H9 (cell line): ENCODE results near the gene CMYA5. TPM values are rescaled to one million over a fixed set of nuclear protein-coding genes. Genes with fewer than 3 reads are reported as not detected.

Experiments used
- DNase-seq: peaks from one replicate; pipeline ENCODE4 v3.0.0-alpha.2; 2017
- H2AFZ ChIP-seq: one replicate; pipeline ENCODE4 v1.6.1; 2013; ENCODE audit warnings: mild to moderate bottlenecking, low read length, control low read depth, moderate library complexity
- H2AK5ac ChIP-seq: 2 replicates; pipeline ENCODE4 v1.6.1; 2013; ENCODE audit warnings: low read length, control low read depth, mixed read lengths; ENCODE audit not compliant: insufficient read length
- H2BK120ac ChIP-seq: one replicate; pipeline ENCODE4 v1.6.1; 2013; ENCODE audit warnings: low read depth, mild to moderate bottlenecking, low read length, control low read depth, inconsistent platforms; ENCODE audit not compliant: poor library complexity, severe bottlenecking
- H2BK12ac ChIP-seq: 2 replicates; pipeline ENCODE4 v1.6.1; 2013; ENCODE audit warnings: low read length, control low read depth, mixed read lengths, low read depth; ENCODE audit not compliant: insufficient read length
- H2BK15ac ChIP-seq: 2 replicates; pipeline ENCODE4 v1.6.1; 2013; ENCODE audit warnings: low read depth, low read length, control low read depth
- H2BK20ac ChIP-seq: one replicate; pipeline ENCODE4 v1.6.1; 2013; ENCODE audit warnings: low read depth, mild to moderate bottlenecking, low read length, control low read depth, inconsistent platforms; ENCODE audit not compliant: poor library complexity, severe bottlenecking
- H2BK5ac ChIP-seq: 2 replicates; pipeline ENCODE4 v1.6.1; 2013; ENCODE audit warnings: low read length, control low read depth, mixed read lengths; ENCODE audit not compliant: insufficient read length
- H3K14ac ChIP-seq: 2 replicates; pipeline ENCODE4 v1.6.1; 2013; ENCODE audit warnings: low read length, control low read depth; ENCODE audit not compliant: insufficient read depth
- H3K18ac ChIP-seq: 2 replicates; pipeline ENCODE4 v1.6.1; 2013; ENCODE audit warnings: low read depth, mild to moderate bottlenecking, mixed read lengths, low read length, control low read depth; ENCODE audit not compliant: insufficient read length
- H3K23ac ChIP-seq: 2 replicates; pipeline ENCODE4 v1.6.1; 2013; ENCODE audit warnings: low read length, control low read depth, mixed read lengths, low read depth; ENCODE audit not compliant: insufficient read length
- H3K23me2 ChIP-seq: 2 replicates; pipeline ENCODE4 v1.6.1; 2013; ENCODE audit warnings: low read depth, mild to moderate bottlenecking, mixed read lengths, low read length, control low read depth; ENCODE audit not compliant: insufficient read length, poor library complexity, severe bottlenecking
- H3K27ac ChIP-seq: 2 replicates; pipeline ENCODE4 v1.5.1; 2013; ENCODE audit warnings: low read length, control low read depth, mixed read lengths, low read depth; ENCODE audit not compliant: insufficient read length
- H3K27me3 ChIP-seq: 2 replicates; pipeline ENCODE4 v1.6.1; 2013; ENCODE audit warnings: low read length, control low read depth, inconsistent platforms; ENCODE audit not compliant: insufficient read depth
- H3K4ac ChIP-seq: 2 replicates; pipeline ENCODE4 v1.6.1; 2013; ENCODE audit warnings: low read depth, mild to moderate bottlenecking, control low read depth, inconsistent platforms, low read length, moderate library complexity
- H3K4me1 ChIP-seq: 2 replicates; pipeline ENCODE4 v1.6.1; 2013; ENCODE audit warnings: low read length, control low read depth, inconsistent platforms; ENCODE audit not compliant: insufficient read depth
- H3K4me2 ChIP-seq: 2 replicates; pipeline ENCODE4 v1.6.1; 2013; ENCODE audit warnings: low read length, control low read depth, mixed read lengths; ENCODE audit not compliant: insufficient read length, insufficient read depth
- H3K56ac ChIP-seq: 2 replicates; pipeline ENCODE4 v1.6.1; 2013; ENCODE audit warnings: low read depth, mild to moderate bottlenecking, mixed read lengths, low read length, control low read depth; ENCODE audit not compliant: insufficient read length
- H3K79me1 ChIP-seq: 2 replicates; pipeline ENCODE4 v1.6.1; 2013; ENCODE audit warnings: low read depth, mild to moderate bottlenecking, moderate library complexity, low read length, control low read depth, inconsistent platforms; ENCODE audit not compliant: insufficient read depth, poor library complexity, severe bottlenecking
- H3K79me2 ChIP-seq: 2 replicates; pipeline ENCODE4 v1.6.1; 2013; ENCODE audit warnings: low read length, control low read depth, inconsistent platforms; ENCODE audit not compliant: insufficient read depth
- H3K9ac ChIP-seq: 2 replicates; pipeline ENCODE4 v1.6.1; 2013; ENCODE audit warnings: low read length, control low read depth, mixed read lengths; ENCODE audit not compliant: insufficient read length; ENCODE audit errors: extremely low read depth
- H3K9me3 ChIP-seq: one replicate; pipeline ENCODE4 v1.6.1; 2013; ENCODE audit warnings: low read depth, low read length, inconsistent platforms; ENCODE audit not compliant: control insufficient read depth
- H3T11ph ChIP-seq: one replicate; pipeline ENCODE4 v1.6.1; 2013; ENCODE audit warnings: mild to moderate bottlenecking, low read length, control low read depth, inconsistent platforms
- H4K20me1 ChIP-seq: one replicate; pipeline ENCODE4 v1.6.1; 2013; ENCODE audit not compliant: control insufficient read depth, insufficient read length, insufficient read depth
- H4K5ac ChIP-seq: 2 replicates; pipeline ENCODE4 v1.6.1; 2013; ENCODE audit warnings: low read depth, mild to moderate bottlenecking, mixed read lengths, low read length, control low read depth; ENCODE audit not compliant: insufficient read length
- H4K8ac ChIP-seq: replicated peaks from 2 replicates; pipeline ENCODE4 v1.6.1; 2013; ENCODE audit warnings: low read length, control low read depth, mixed read lengths, low read depth; ENCODE audit not compliant: insufficient read length
- H4K91ac ChIP-seq: 2 replicates; pipeline ENCODE4 v1.6.1; 2013; ENCODE audit warnings: low read depth, mild to moderate bottlenecking, moderate library complexity, mixed read lengths, low read length, control low read depth; ENCODE audit not compliant: insufficient read length
- H3K27ac Mint-ChIP-seq, 3 experiments: 2 replicates in 2 of 3; 3 replicates in 1 of 3; pipeline ENCODE4 v1.8.0; 2020 to 2021; ENCODE audit warnings: mixed read lengths in 3 of 3, mild to moderate bottlenecking in 1 of 3, moderate library complexity in 1 of 3
- H3K27me3 Mint-ChIP-seq: 2 replicates; pipeline ENCODE4 v1.8.0; 2021; ENCODE audit warnings: low read depth, mild to moderate bottlenecking, moderate library complexity, mixed read lengths
- H3K36me3 Mint-ChIP-seq, 3 experiments: 2 replicates in 2 of 3; 3 replicates in 1 of 3; pipeline ENCODE4 v1.8.0; 2020 to 2021; ENCODE audit warnings: low read depth in 3 of 3, mixed read lengths in 3 of 3; ENCODE audit not compliant: insufficient read depth in 1 of 3
- H3K4me1 Mint-ChIP-seq, 2 experiments: 2 replicates each; pipeline ENCODE4 v1.8.0; 2020; ENCODE audit warnings: mixed read lengths in 2 of 2
- H3K4me3 Mint-ChIP-seq, 2 experiments: 2 replicates in 1 of 2; 3 replicates in 1 of 2; pipeline ENCODE4 v1.8.0; 2020 to 2021; ENCODE audit warnings: mild to moderate bottlenecking in 2 of 2, mixed read lengths in 2 of 2, moderate library complexity in 1 of 2
- H3K9me3 Mint-ChIP-seq, 2 experiments: 2 replicates in 1 of 2; 3 replicates in 1 of 2; pipeline ENCODE4 v1.8.0; 2020; ENCODE audit warnings: mild to moderate bottlenecking in 2 of 2, mixed read lengths in 2 of 2, moderate library complexity in 1 of 2
- WGBS: extraction: QIAGEN DNeasy Blood & Tissue Kit; methylation state at CpG from one replicate; pipeline ENCODE4 v1.1.7; 2013; ENCODE audit warnings: missing lambda C conversion rate, low lambda C conversion rate, mixed read lengths; ENCODE audit not compliant: insufficient read length; ENCODE audit errors: extremely low coverage; 5-methylcytosine and 5-hydroxymethylcytosine counted together
- total RNA-seq: library from RNA; stranded (reverse); gene quantifications from 2 replicates; pipeline ENCODE4 v1.2.1, GENCODE V29; 2021
- TF ChIP-seq, protein P1 (sequence below): fragments of 200-600 bp; sonication (generic); conservative IDR thresholded peaks from 3 replicates; pipeline ENCODE4 v1.8.0; 2021; ENCODE audit warnings: antibody characterized with exemption, mild to moderate bottlenecking

Gene CMYA5
- total RNA-seq, 1 experiment from 2014 or later = 1.8 TPM

DNA sequence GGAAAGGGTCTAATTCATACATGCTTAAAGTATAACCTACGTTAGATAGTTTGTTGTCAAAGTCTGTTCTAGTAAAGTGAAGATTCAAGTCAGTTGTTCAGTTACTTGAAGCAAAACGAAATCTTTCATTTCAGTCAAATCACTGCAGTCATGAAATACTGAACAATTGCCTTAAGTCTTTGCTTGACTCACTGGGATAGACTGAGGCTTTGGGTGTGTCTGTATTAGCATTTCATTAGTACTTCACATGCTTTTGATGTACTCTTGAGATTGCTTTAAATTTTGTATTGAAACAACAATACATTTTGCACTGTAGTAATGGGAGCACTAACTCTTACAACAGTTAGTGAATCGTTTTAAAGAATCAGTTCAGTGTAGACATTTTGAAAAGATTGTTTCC lies 4.0 kb upstream of the CMYA5 start:
- H2BK5ac ChIP-seq = no peak overlapping the region
- Mint-ChIP-seq H3K27me3 (peaks cover 10% of the 10 kb centered on the region), H3K36me3 (peaks cover 12 to 32% (median 30%) of the 10 kb centered on the region in 3 experiments; a peak in 6 of 7 replicates), H3K27ac (no peak overlapping the region), H3K4me3 (no peak overlapping the region), H3K4me1 (peaks cover 10 to 13% of the 10 kb centered on the region in 2 experiments), H3K9me3 (no peaks in the 10 kb centered on the region; a peak in 1 of 5 replicates)
- no peaks in the 10 kb centered on the region for H4K20me1 ChIP-seq
- H2AK5ac ChIP-seq = no peak overlapping the region
- no peak for DNase-seq
- H3K79me2 ChIP-seq = no peaks in the 10 kb centered on the region
- H2BK120ac ChIP-seq = no peak overlapping the region
- H3K9me3 ChIP-seq = no peaks in the 10 kb centered on the region
- H3K14ac ChIP-seq = no peak overlapping the region
- peaks cover 12% of the 10 kb centered on the region for H3K23me2 ChIP-seq
- H2BK12ac ChIP-seq = no peak overlapping the region
- H4K91ac ChIP-seq = no peak overlapping the region
- no peak overlapping the region for H4K5ac ChIP-seq
- H4K8ac ChIP-seq = no peak overlapping the region
- no peak overlapping the region for H3K23ac ChIP-seq
- no peak overlapping the region for H2BK15ac ChIP-seq
- H3K27me3 ChIP-seq = no peaks in the 10 kb centered on the region
- TF ChIP-seq, protein P1, sequence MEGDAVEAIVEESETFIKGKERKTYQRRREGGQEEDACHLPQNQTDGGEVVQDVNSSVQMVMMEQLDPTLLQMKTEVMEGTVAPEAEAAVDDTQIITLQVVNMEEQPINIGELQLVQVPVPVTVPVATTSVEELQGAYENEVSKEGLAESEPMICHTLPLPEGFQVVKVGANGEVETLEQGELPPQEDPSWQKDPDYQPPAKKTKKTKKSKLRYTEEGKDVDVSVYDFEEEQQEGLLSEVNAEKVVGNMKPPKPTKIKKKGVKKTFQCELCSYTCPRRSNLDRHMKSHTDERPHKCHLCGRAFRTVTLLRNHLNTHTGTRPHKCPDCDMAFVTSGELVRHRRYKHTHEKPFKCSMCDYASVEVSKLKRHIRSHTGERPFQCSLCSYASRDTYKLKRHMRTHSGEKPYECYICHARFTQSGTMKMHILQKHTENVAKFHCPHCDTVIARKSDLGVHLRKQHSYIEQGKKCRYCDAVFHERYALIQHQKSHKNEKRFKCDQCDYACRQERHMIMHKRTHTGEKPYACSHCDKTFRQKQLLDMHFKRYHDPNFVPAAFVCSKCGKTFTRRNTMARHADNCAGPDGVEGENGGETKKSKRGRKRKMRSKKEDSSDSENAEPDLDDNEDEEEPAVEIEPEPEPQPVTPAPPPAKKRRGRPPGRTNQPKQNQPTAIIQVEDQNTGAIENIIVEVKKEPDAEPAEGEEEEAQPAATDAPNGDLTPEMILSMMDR = no peak
- H2BK20ac ChIP-seq = no peak overlapping the region
- no peak overlapping the region for H3K27ac ChIP-seq
- H3K4me2 ChIP-seq = no peak overlapping the region
- WGBS = no CpG with 5 or more reads among the region's 3 CpGs
- H3K56ac ChIP-seq = no peak overlapping the region
- no peaks in the 10 kb centered on the region for H3K79me1 ChIP-seq
- H3K18ac ChIP-seq = no peak overlapping the region
- no peak overlapping the region for H3K9ac ChIP-seq
- no peak overlapping the region for H2AFZ ChIP-seq
- no peak overlapping the region for H3K4ac ChIP-seq
- no peak overlapping the region for H3T11ph ChIP-seq
- H3K4me1 ChIP-seq = no peaks in the 10 kb centered on the region
